Glutamatergic neuron (in vitro differentiated cells): Measurements from ENCODE around the gene CDK4. TPM values are rescaled to one million over a fixed set of nuclear protein-coding genes. Genes with fewer than 3 reads are reported as not detected.
A peak's percentile ranks its signal among the peaks of the same experiment; 100 is the strongest.

Experiments
- DNase-seq: peaks from one replicate; pipeline ENCODE4 v3.0.0; 2022
- H3K27ac Mint-ChIP-seq: one replicate; pipeline ENCODE4 v1.8.0; 2020; ENCODE audit warnings: mild to moderate bottlenecking, mixed read lengths, inconsistent platforms; ENCODE audit not compliant: unreplicated experiment
- H3K27me3 Mint-ChIP-seq: one replicate; pipeline ENCODE4 v1.8.0; 2020; ENCODE audit warnings: mild to moderate bottlenecking, moderate library complexity, mixed read lengths, inconsistent platforms; ENCODE audit not compliant: unreplicated experiment
- H3K36me3 Mint-ChIP-seq: one replicate; pipeline ENCODE4 v1.8.0; 2020; ENCODE audit warnings: mild to moderate bottlenecking, mixed read lengths, inconsistent platforms; ENCODE audit not compliant: unreplicated experiment
- H3K4me1 Mint-ChIP-seq: one replicate; pipeline ENCODE4 v1.8.0; 2020; ENCODE audit warnings: mild to moderate bottlenecking, low read depth, mixed read lengths, inconsistent platforms; ENCODE audit not compliant: unreplicated experiment
- H3K4me3 Mint-ChIP-seq: one replicate; pipeline ENCODE4 v1.8.0; 2020; ENCODE audit warnings: mild to moderate bottlenecking, mixed read lengths, inconsistent platforms; ENCODE audit not compliant: unreplicated experiment
- H3K9me3 Mint-ChIP-seq: one replicate; pipeline ENCODE4 v1.8.0; 2020; ENCODE audit warnings: mild to moderate bottlenecking, moderate library complexity, mixed read lengths, inconsistent platforms; ENCODE audit not compliant: unreplicated experiment
- CTCF ChIP-seq: fragments of 200-600 bp; sonication (generic); IDR thresholded peaks from one replicate; pipeline ENCODE4 v1.5.0; 2021; ENCODE audit not compliant: partially characterized antibody, unreplicated experiment
- total RNA-seq: library from RNA; stranded (reverse); fragmentation: NEBNext Ultra II Directional; extraction: Animal tissue kit (Norgen Biotek cat#: 25700); gene quantifications from one replicate; pipeline ENCODE4 v1.2.1, GENCODE V29; 2021; ENCODE audit not compliant: unreplicated experiment

CDK4 gene
- total RNA-seq, 1 donor from 2014 or later = 123 TPM

- DNase-seq = no peak
- Mint-ChIP-seq H3K4me3 (no peak overlapping the region), H3K27me3 (peaks cover 2% of the 10 kb centered on the region), H3K36me3 (no peaks in the 10 kb centered on the region), H3K27ac (no peak overlapping the region), H3K4me1 (no peaks in the 10 kb centered on the region), H3K9me3 (no peaks in the 10 kb centered on the region)
- TF ChIP-seq CTCF = no peak
Measured at GRCh38 chr12:57793920-57794319, 41.8 kb upstream of the CDK4 start.

GRCh38 chr12:57783861-57784260 is 31.8 kb upstream of the CDK4 start:
- Mint-ChIP-seq H3K27me3 (peaks cover 2% of the 10 kb centered on the region), H3K4me1 (no peaks in the 10 kb centered on the region), H3K27ac (no peak overlapping the region), H3K9me3 (peaks cover 6% of the 10 kb centered on the region), H3K36me3 (no peaks in the 10 kb centered on the region), H3K4me3 (peak overlapping the region; percentile 26)
- DNase-seq = no peak
- TF ChIP-seq CTCF = no peak

- DNase-seq = no peak
- no peaks in the 10 kb centered on the region for H3K4me1 Mint-ChIP-seq
- peaks cover 6% of the 10 kb centered on the region for H3K9me3 Mint-ChIP-seq
- peaks cover 2% of the 10 kb centered on the region for H3K27me3 Mint-ChIP-seq
- H3K27ac Mint-ChIP-seq = peak overlapping the region; percentile 89
- H3K36me3 Mint-ChIP-seq = no peaks in the 10 kb centered on the region
- TF ChIP-seq CTCF = no peak
- peak overlapping the region; percentile 97 for H3K4me3 Mint-ChIP-seq
Measured at GRCh38 chr12:57783466-57783801, 31.3 kb upstream of the CDK4 start.

- peak; percentile 88 for TF ChIP-seq CTCF
- no peaks in the 10 kb centered on the region for H3K4me1 Mint-ChIP-seq
- peak; percentile 99 for DNase-seq
- peak within 1 kb of the TSS; percentile 97 for H3K4me3 Mint-ChIP-seq
- peaks cover 2% of the 10 kb centered on the region for H3K27me3 Mint-ChIP-seq
- peaks cover 6% of the 10 kb centered on the region for H3K9me3 Mint-ChIP-seq
- H3K27ac Mint-ChIP-seq = peak within 1 kb of the TSS; percentile 89
- no peaks in the 10 kb centered on the region for H3K36me3 Mint-ChIP-seq
Measured at GRCh38 chr12:57782608-57783465, 30.7 kb upstream of the CDK4 start, which contains the start of gene TSFM. Gene TSFM (plus strand): TSS chr12:57782787. CDS start chr12:57782802, 15 bp downstream.

GRCh38 chr12:57782243-57782607 is 30.1 kb upstream of the CDK4 start:
- Mint-ChIP-seq H3K27me3 (peaks cover 3% of the 10 kb centered on the region), H3K4me1 (no peaks in the 10 kb centered on the region), H3K27ac (no peak overlapping the region), H3K36me3 (no peaks in the 10 kb centered on the region), H3K9me3 (peaks cover 6% of the 10 kb centered on the region), H3K4me3 (peak overlapping the region; percentile 97)
- DNase-seq = no peak
- TF ChIP-seq CTCF = no peak
